GM12872 (cell line): Measurements from ENCODE around the gene ANO3.

Experiments used
- TF ChIP-seq, protein P1 (sequence below): IDR thresholded peaks from 3 replicates; pipeline ENCODE4 v1.5.1; 2011; ENCODE audit warnings: low read depth, mild to moderate bottlenecking, low read length, moderate library complexity; ENCODE audit not compliant: insufficient read depth

The ANO3 gene

DNA sequence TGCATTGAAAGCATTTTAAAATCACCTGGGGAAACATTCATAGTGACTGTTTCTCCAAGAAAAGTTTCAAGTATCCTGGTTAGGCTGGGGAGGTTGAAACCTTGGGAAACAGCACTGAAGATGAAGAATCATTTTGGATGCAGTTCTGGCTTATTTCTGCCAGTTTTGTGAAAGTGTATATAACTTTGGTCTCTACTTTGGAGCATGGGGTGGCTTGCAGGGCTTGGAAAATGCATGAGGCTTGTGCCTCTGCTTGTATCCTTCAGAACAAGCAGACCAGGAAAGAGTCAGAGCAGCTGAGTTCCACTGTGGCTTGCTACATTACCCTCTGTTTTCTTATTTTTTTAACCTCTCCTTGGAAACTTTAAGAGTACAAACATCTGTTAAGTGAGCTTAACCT is 370.5 kb downstream of the ANO3 start:
- TF ChIP-seq, protein P1, sequence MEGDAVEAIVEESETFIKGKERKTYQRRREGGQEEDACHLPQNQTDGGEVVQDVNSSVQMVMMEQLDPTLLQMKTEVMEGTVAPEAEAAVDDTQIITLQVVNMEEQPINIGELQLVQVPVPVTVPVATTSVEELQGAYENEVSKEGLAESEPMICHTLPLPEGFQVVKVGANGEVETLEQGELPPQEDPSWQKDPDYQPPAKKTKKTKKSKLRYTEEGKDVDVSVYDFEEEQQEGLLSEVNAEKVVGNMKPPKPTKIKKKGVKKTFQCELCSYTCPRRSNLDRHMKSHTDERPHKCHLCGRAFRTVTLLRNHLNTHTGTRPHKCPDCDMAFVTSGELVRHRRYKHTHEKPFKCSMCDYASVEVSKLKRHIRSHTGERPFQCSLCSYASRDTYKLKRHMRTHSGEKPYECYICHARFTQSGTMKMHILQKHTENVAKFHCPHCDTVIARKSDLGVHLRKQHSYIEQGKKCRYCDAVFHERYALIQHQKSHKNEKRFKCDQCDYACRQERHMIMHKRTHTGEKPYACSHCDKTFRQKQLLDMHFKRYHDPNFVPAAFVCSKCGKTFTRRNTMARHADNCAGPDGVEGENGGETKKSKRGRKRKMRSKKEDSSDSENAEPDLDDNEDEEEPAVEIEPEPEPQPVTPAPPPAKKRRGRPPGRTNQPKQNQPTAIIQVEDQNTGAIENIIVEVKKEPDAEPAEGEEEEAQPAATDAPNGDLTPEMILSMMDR, result no peak

DNA sequence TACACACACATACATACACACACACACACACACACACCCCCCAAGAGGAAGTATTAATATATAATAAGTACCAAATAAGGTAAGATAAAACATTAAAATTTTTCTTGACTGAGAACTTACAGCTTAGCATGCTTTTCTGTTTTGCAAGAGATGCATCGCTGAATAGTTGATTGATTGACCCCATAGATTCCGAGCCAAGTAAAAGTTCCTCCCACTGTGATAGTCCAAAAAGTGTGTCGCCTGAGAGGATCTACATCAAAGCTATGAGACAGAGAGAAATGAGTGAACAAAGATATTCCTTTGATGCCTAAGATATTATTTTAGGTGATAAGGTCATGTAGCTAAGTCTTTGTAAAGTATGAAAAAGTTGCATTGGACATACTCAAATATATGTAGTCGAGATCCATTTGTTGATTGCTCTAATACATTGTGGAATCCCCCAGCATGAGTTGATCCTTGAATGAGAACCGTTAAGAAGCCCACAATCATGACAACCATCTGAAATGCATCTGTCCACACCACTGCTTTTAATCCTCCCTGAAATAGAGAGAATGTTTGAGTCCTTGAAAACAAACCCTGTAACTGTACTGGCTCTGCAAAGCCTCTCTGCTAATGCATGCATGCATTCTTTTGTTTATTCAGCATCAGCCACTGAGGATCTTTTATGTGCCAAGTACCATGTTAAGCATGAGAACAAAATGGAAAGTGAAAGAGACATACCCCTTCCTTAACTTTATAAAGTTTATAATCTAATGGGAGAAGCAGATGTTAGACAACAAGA is 371.7 kb downstream of the ANO3 start:
- TF ChIP-seq, protein P1, result no peak

DNA sequence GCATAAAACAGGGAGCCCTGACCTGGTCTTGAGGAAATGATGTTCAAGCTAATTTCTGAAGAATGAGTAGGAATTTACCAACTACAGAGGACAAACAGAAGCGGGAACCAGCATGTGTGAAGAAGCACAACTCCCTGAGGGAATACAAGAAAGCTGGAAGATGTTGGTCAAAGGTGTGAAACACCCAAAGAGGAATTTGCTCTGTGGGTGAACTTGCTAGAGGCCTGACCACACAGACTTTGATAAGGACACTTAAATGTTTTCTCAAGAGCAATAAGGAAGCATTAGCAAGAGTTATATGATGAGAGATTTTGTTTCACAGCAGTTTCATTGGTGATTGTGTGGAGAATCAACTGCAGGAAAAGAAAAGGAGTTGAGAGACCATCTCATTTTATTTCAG is 372.3 kb downstream of the ANO3 start:
- TF ChIP-seq, protein P1, result no peak

DNA sequence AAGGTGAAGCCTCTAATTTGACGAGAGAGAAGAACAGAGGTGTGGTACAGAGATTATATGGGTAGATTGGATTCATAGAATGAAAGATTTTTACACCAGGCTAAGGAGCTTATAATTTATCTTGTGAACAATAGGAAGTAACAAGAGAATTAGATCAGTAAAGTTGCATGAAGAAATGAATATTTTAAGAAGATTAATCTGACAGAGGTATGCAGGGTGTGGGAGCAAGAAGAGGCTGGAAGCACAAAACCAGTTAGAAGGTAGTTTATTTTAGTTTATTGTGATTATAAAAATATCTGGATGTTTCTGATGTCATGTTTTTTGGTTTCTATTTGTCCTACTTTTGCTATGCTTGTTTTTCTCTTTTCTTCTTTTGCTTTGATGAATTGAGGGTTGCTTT is 374.3 kb downstream of the ANO3 start:
- TF ChIP-seq, protein P1, result no peak

DNA sequence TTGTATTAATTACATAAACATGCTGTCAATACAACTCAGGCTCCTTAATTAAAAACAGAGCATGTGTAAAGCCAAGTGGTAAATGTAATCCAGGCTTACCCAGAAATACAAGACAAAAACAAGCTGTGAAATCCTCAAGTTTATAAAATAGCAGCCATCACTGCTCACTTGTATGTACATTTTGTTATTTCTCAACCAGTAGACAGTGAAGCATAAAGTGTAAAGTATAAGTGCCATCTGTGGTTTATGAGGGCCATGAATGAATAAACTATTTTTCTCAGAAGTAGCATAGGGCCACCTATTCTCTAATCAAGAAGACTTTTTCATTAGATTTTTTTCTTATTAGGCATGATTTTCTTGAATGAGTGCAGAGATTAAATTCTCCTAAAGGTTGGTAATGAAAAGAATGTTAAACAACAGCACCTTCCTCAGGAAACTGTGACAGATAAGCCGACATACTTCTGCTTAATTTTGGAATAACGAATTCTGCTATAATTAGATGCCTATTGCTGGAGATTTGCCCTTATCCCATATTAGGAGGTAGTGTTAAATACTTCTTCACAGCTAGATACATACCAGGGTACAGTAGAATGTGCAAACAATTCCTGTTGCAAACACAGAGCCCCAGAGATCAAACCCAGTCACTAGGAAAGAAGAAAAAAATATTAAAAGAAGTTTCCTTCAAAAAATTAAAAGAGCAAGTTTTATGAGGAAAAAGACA is 377.0 kb downstream of the ANO3 start:
- TF ChIP-seq, protein P1, result no peak

DNA sequence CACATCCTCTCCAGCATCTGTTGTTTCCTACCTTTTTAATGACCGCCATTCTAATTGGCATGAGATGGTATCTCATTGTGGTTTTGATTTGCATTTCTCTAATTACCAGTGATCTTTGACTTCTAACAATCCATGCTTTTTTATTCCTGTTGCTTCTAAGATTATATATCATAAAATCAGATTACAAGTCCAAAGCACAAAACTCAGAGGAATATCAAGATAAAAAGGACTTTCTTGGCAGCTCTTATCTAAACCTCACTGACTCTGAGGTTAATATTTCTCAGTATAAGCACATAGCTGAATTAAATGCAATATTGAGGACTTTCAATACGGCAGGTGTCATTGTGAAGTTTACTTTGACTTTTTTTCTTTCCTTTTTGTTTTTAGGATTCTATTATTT is 378.6 kb downstream of the ANO3 start:
- TF ChIP-seq, protein P1, result no peak

DNA sequence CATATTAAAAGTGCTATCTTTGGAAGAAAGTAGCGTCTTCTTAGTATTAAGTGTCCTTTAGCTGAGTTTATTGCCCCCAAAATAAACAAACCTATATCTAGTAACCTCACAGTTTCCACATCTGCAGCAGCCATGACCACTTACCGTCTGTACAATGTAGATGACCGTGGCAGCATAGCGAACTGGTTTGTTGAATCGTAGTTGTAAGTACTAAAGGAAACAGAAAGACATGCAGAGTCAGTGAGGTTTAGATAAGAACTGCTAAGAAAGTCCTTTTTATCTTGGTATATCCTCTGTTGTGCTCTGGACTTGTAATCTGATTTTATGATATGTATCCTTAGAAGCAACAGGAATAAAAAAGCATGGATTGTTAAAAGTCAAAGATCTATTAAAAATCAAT is 380.6 kb downstream of the ANO3 start:
- TF ChIP-seq, protein P1, result no peak
